GM13976 (cell line): ENCODE data around the gene ITPR2.
A peak's percentile ranks its signal among the peaks of the same experiment; 100 is the strongest.

Source experiments
- DNase-seq: peaks from one replicate; pipeline ENCODE4 v3.0.0; 2012; ENCODE audit warnings: low spot score
- CTCF ChIP-seq: IDR thresholded peaks from 2 replicates; pipeline ENCODE4 v1.5.1; 2012; ENCODE audit warnings: borderline replicate concordance, mild to moderate bottlenecking; ENCODE audit not compliant: insufficient read depth; ENCODE audit errors: extremely low read depth, missing control alignments, control extremely low read depth
- in situ Hi-C: fragments of 300-500 bp; cut with MboI; formaldehyde crosslinking; loops from one replicate; pipeline ENCODE4 v1.12.0; 2022; ENCODE audit warnings: low sequenced_read_pairs, mixed read lengths, inconsistent platforms; ENCODE audit not compliant: unreplicated experiment

ITPR2 gene

DNA sequence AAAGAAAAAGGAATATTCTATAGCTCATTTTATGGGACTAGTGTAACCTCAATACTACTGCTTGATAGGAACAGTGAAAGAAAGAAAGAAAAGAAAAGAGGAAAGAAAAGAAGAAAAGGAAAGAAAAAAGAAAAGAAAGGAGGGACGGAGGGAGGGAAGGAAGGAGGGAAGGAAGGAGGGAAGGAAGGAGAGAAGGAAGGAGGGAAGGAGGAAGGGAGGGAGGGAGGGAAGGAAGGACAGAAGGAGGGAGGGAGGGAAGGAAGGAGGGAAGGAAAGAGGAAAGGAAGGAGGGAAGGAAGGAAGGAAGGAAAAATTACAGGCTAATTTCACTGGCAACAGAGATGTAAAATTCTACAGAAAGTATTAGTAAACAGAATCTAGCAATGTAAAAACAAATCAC lies 215.5 kb downstream of the ITPR2 start:
- DNase-seq: no peak
- in situ Hi-C loops: no loop called here
- no peak for TF ChIP-seq CTCF

- in situ Hi-C loops: no loop called here
- DNase-seq: peak; percentile 20
Observed at GRCh38 chr12:26614011-26614616, 218.9 kb downstream of the ITPR2 start.

DNA sequence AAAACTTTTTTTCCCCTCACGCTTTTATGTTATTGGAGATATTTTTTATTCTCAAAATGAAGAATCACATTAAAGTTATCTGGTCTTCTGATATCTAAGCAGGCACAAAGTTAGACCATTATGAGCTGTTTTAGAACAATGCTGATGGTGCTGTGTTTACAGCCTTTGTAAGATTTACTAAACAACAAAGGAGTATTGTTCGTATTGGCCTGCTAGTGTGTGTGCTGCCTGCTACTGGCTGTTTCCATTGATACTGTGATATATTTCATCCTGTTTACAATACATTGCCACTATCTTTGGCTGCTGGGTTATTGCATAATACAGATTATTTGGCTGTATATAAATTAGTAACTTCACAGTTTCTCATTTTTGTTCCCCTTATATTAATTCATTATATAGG lies 220.8 kb downstream of the ITPR2 start:
- in situ Hi-C loops: no loop called here
- DNase-seq: no peak
- TF ChIP-seq CTCF: no peak

More at GRCh38 chr12:26614011-26614616, 218.9 kb downstream of the ITPR2 start:
- TF ChIP-seq CTCF: peak; percentile 60

- no peak for TF ChIP-seq CTCF
- DNase-seq: no peak
- in situ Hi-C loops: no loop called here
Observed at GRCh38 chr12:26611598-26611997, 221.4 kb downstream of the ITPR2 start.

GRCh38 chr12:26610774-26611173 lies 222.2 kb downstream of the ITPR2 start:
- no peak for TF ChIP-seq CTCF
- in situ Hi-C loops: no loop called here
- DNase-seq: no peak

DNA sequence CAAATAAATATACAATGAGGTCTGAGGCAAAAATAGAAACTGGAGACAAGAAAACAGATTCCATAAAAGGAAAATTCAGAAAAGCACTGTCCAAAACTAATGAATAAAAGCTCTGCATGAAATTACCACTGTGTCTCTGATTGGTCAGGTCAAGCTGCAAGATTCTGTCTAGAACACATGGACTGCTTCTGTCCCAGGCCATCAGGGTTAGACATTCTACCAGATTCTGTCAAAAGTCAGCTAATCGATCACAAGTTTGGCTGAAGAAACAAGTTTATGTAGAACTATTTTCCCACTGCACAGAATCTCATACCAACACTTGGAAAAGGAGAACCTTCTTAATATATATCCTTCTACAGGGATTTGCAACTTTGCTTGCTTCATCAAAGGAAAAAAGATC lies 223.0 kb downstream of the ITPR2 start:
- in situ Hi-C loops: no loop called here
- DNase-seq: no peak
- TF ChIP-seq CTCF: no peak
